NCI-H1092 treated with DMSO at 0.1 percent for 48 hours (cell line): ENCODE measurements around the gene C2orf76.
"Not testable (repeated sequence)": the region's sequence is repeated elsewhere in the genome, so short reads cannot be mapped to it uniquely, and the experiment has no call there.

Source experiments
- DNase-seq: peaks from one replicate; lab custom pipeline; 2025; lab: John Stamatoyannopoulos, UW

C2orf76 gene

GRCh38 chr2:119293900-119294299, 72.7 kb downstream of the C2orf76 start:
- no peak for DNase-seq

- no peak for DNase-seq
These were observed 73.4 kb downstream of the C2orf76 start for GRCh38 chr2:119293254-119293653.

GRCh38 chr2:119292226-119292625, 74.4 kb downstream of the C2orf76 start:
- DNase-seq, result no peak

- DNase-seq, result no peak
These were observed 75.0 kb downstream of the C2orf76 start for GRCh38 chr2:119291588-119292167.

DNA sequence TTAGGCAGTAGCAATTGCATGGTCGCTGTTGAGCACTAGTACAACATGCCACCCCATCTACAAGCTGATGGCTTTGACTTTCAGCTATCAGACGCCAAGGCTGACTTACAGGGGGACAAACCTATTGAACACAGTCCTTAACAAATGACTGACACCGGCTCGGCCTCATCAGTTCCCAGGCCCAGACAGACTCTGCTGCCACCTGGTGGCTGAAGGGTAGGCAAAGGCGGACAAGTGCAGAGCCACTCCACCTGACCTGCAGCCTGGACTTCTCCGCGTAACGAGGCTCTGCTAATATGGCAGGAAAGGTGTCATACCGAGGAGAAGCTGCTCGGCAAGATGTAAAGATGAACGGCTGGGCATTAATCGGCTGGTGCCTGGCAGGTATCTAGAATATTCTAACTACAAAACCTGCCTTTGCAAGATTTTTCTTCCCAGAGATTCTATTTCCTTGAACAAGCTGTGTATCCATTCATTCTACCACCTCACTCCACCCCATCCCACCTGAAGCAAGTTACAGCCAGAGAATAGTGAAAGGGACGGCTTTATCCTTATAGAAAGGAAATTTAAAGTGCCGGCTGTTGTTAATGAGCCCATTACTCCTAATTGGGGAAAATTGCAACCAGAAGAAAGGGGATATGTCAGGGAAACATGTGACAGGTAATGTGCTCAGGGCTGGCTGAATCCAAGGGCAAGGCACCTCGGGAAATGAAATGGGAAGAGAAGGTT, 75.6 kb downstream of the C2orf76 start:
- peak; percentile 65 for DNase-seq

DNA sequence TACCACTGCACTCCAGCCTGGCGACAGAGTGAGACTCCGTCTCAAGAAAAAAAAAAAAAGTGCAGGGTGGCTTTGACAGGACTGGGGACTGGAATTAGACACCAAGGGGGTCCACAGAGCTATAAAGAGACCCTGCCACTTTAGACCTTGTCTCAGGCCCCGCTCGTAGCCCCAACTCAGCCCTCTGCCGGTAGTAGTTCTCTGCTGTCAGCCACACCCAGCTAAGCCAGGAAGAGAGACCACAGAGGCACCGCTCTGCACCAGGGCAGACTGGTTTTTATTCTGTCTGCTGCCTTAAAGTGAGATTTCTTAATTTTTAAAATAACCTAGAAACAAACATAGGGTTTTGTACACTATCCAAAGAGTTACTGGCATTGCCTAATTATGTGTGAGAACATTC, 77.0 kb downstream of the C2orf76 start:
- DNase-seq, result no peak

GRCh38 chr2:119289093-119289492, 77.5 kb downstream of the C2orf76 start:
- DNase-seq, result no peak

GRCh38 chr2:119288576-119288975, 78.1 kb downstream of the C2orf76 start:
- DNase-seq, result no peak

DNA sequence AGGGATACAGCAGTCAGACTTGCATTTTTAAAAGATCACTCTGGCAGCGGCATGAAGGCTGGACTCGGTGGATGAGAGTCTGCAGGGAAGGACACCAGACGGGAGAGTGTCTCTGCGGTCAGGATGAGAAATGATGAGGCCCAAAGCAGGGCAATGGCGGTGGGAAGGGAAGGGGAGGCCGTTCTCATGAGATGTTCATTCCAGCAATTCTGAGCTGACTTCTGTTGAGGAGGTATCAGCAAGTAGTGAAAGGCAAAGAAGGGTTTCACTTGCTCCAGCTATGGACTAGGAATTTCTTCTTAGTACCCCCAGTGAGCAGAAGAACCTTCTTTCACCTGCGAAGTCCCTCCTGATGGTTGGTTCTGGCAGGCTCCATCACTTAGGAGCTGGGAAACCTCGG, 80.0 kb downstream of the C2orf76 start:
- no peak for DNase-seq

- no peak for DNase-seq
These were observed 82.7 kb downstream of the C2orf76 start for GRCh38 chr2:119283873-119284331.

DNA sequence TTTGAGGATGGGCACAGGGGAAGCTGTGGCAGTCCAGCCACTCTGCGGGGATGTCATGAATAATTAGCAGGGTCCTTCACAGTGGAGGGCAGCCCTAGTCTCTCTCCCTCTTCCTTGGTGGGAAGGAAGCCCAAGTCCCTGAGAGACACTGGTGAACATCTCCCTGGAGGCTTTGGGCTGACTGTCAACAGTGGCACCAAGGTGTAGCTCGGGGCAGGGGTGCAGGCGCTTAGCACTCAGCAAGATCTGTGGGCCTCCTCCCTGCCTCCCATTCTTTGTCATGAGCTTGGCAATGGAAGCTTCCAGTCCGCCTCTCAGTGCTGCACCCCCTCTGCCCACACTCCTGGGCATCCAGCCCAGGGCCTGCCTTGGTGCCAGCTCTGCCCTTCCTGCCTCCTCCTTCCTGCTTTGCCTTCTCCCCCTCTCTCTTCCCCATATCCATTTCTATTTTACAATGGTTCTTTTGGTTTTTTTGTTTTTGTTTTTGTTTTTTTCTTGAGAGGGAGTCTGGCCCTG, 83.6 kb downstream of the C2orf76 start:
- peak; percentile 60 for DNase-seq

- no peak for DNase-seq
These were observed 84.3 kb downstream of the C2orf76 start for GRCh38 chr2:119282146-119282995.

GRCh38 chr2:119280680-119281079, 86.0 kb downstream of the C2orf76 start:
- no peak for DNase-seq

- no peak for DNase-seq
These were observed 87.0 kb downstream of the C2orf76 start for GRCh38 chr2:119279666-119280065.

GRCh38 chr2:119278946-119279345, 87.7 kb downstream of the C2orf76 start:
- DNase-seq, result no peak

GRCh38 chr2:119278385-119278784, 88.2 kb downstream of the C2orf76 start:
- DNase-seq, result not testable (repeated sequence)

GRCh38 chr2:119276864-119277263, 89.8 kb downstream of the C2orf76 start:
- DNase-seq, result no peak

DNA sequence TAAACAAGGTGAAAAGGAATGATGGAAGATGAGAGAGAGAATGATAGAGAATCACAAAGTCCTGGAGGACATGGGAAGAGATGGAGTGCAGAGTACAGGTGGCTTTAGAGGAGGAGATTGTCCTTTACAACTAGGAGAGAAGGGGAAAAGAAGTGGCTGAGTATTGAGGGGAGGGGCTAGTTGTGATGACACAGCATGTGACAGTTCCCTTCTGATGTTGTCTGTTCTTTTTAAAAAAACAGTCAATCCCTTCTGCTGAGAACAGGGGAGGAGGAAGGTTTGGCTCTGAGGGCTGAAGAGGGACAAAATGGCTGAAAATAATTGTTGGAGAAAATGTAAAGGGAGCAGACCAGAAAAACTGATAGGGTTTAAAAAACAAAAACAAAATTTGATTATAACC, 99.0 kb downstream of the C2orf76 start:
- no peak for DNase-seq

GRCh38 chr2:119266091-119266589, 100.5 kb downstream of the C2orf76 start:
- DNase-seq, result no peak

- DNase-seq, result no peak
These were observed 101.0 kb downstream of the C2orf76 start for GRCh38 chr2:119265693-119266066.

- peak; percentile 58 for DNase-seq
These were observed 101.6 kb downstream of the C2orf76 start for GRCh38 chr2:119264781-119265692.
